ENCODE results near the gene CCDC33.

Gene CCDC33

GRCh38 chr15:74322558-74323180 lies 86.5 kb downstream of the CCDC33 start:
- H3K4me1 ChIP-seq (ENCODE audit: control insufficient read depth, insufficient read depth, low read depth, low read length) = peaks cover 32% of the 10 kb centered on the region
- H2BK120ac ChIP-seq (ENCODE audit: low read depth, low read length) = no peak overlapping the region
- no peaks in the 10 kb centered on the region for H3K79me1 ChIP-seq (replicated peaks; ENCODE audit: low read length, poor library complexity, severe bottlenecking)
- no peaks in the 10 kb centered on the region for H3K9me3 ChIP-seq (ENCODE audit: control insufficient read depth, low read length)
- H3K27ac ChIP-seq (ENCODE audit: low read length, poor library complexity, severe bottlenecking) = no peak overlapping the region
- H2AFZ ChIP-seq (ENCODE audit: low read depth, low read length) = no peak overlapping the region
- H2BK15ac ChIP-seq (ENCODE audit: low read depth, poor library complexity, severe bottlenecking) = no peak overlapping the region
- DNase-seq = peak; percentile 65
- no peak overlapping the region for H4K91ac ChIP-seq (ENCODE audit: low read length)
- no peak overlapping the region for H3K4me3 ChIP-seq (ENCODE audit: insufficient read depth in 1 of 2, low read depth in 1 of 2, low read length in 2 of 2)
- 22% methylated on average over 6 of the region's 6 CpGs for WGBS
- no peak overlapping the region for H3K4me2 ChIP-seq (ENCODE audit: low read length, poor library complexity, severe bottlenecking)
- H2BK5ac ChIP-seq (ENCODE audit: low read depth, low read length, poor library complexity, severe bottlenecking) = no peak overlapping the region
- peak overlapping the region; percentile 30 for H3K9ac ChIP-seq (ENCODE audit: low read length)
- H3K27me3 ChIP-seq (ENCODE audit: control insufficient read depth in 1 of 2, insufficient read depth in 1 of 2, low read length in 2 of 2) = peaks cover 13 to 21% of the 10 kb centered on the region in 2 experiments
- H2BK12ac ChIP-seq (ENCODE audit: low read length in 2 of 2) = peak overlapping the region in 1 of 2 experiments; percentile 61
- H3K36me3 ChIP-seq (ENCODE audit: control insufficient read depth in 1 of 2, insufficient read depth in 2 of 2, low read depth in 1 of 2, low read length in 2 of 2) = peaks cover 0 to 3% of the 10 kb centered on the region in 2 experiments
- H4K8ac ChIP-seq (ENCODE audit: low read length) = no peak overlapping the region
- peak overlapping the region; percentile 27 for H2AK5ac ChIP-seq (ENCODE audit: low read length, severe bottlenecking)
- no peak overlapping the region for H3K14ac ChIP-seq (ENCODE audit: low read length in 2 of 2)
- no peak overlapping the region for H3K23ac ChIP-seq (ENCODE audit: low read length in 2 of 2)
- H3K18ac ChIP-seq (ENCODE audit: low read depth in 1 of 2, low read length in 2 of 2) = no peak overlapping the region
- H3K4ac ChIP-seq (ENCODE audit: low read depth in 1 of 2, low read length in 2 of 2) = no peak overlapping the region

GRCh38 chr15:74324714-74325113 lies 88.6 kb downstream of the CCDC33 start:
- H2BK120ac ChIP-seq (ENCODE audit: low read depth, low read length) = no peak overlapping the region
- DNase-seq = no peak
- no peak overlapping the region for H2AFZ ChIP-seq (ENCODE audit: low read depth, low read length)
- no peak overlapping the region for H3K18ac ChIP-seq (ENCODE audit: low read depth in 1 of 2, low read length in 2 of 2)
- 65% methylated on average over 3 of the region's 3 CpGs for WGBS
- H3K4me1 ChIP-seq (ENCODE audit: control insufficient read depth, insufficient read depth, low read depth, low read length) = peaks cover 24% of the 10 kb centered on the region
- no peaks in the 10 kb centered on the region for H3K9me3 ChIP-seq (ENCODE audit: control insufficient read depth, low read length)
- no peak overlapping the region for H3K4me3 ChIP-seq (ENCODE audit: insufficient read depth in 1 of 2, low read depth in 1 of 2, low read length in 2 of 2)
- H3K4ac ChIP-seq (ENCODE audit: low read depth in 1 of 2, low read length in 2 of 2) = no peak overlapping the region
- H2BK15ac ChIP-seq (ENCODE audit: low read depth, poor library complexity, severe bottlenecking) = no peak overlapping the region
- H3K23ac ChIP-seq (ENCODE audit: low read length in 2 of 2) = no peak overlapping the region
- no peaks in the 10 kb centered on the region for H3K79me1 ChIP-seq (replicated peaks; ENCODE audit: low read length, poor library complexity, severe bottlenecking)
- no peak overlapping the region for H2AK5ac ChIP-seq (ENCODE audit: low read length, severe bottlenecking)
- H4K91ac ChIP-seq (ENCODE audit: low read length) = no peak overlapping the region
- no peak overlapping the region for H3K4me2 ChIP-seq (ENCODE audit: low read length, poor library complexity, severe bottlenecking)
- no peak overlapping the region for H3K9ac ChIP-seq (ENCODE audit: low read length)
- H3K27ac ChIP-seq (ENCODE audit: low read length, poor library complexity, severe bottlenecking) = no peak overlapping the region
- H2BK12ac ChIP-seq (ENCODE audit: low read length in 2 of 2) = no peak overlapping the region
- H3K36me3 ChIP-seq (ENCODE audit: control insufficient read depth in 1 of 2, insufficient read depth in 2 of 2, low read depth in 1 of 2, low read length in 2 of 2) = peaks cover 0 to 3% of the 10 kb centered on the region in 2 experiments
- no peak overlapping the region for H2BK5ac ChIP-seq (ENCODE audit: low read depth, low read length, poor library complexity, severe bottlenecking)
- H3K14ac ChIP-seq (ENCODE audit: low read length in 2 of 2) = no peak overlapping the region
- H3K27me3 ChIP-seq (ENCODE audit: control insufficient read depth in 1 of 2, insufficient read depth in 1 of 2, low read length in 2 of 2) = peaks cover 13 to 29% of the 10 kb centered on the region in 2 experiments
- H4K8ac ChIP-seq (ENCODE audit: low read length) = no peak overlapping the region

GRCh38 chr15:74326746-74327145 lies 90.6 kb downstream of the CCDC33 start:
- Histone ChIP-seq H2BK12ac (ENCODE audit: low read length in 2 of 2) (peak overlapping the region in 1 of 2 experiments; percentile 78), H3K9me3 (ENCODE audit: control insufficient read depth, low read length) (no peaks in the 10 kb centered on the region), H3K14ac (ENCODE audit: low read length in 2 of 2) (no peak overlapping the region), H3K4me3 (ENCODE audit: insufficient read depth in 1 of 2, low read depth in 1 of 2, low read length in 2 of 2) (no peak overlapping the region), H2AFZ (ENCODE audit: low read depth, low read length) (no peak overlapping the region), H3K4me2 (ENCODE audit: low read length, poor library complexity, severe bottlenecking) (no peak overlapping the region), H3K23ac (ENCODE audit: low read length in 2 of 2) (no peak overlapping the region), H3K79me1 (replicated peaks; ENCODE audit: low read length, poor library complexity, severe bottlenecking) (no peaks in the 10 kb centered on the region), H3K18ac (ENCODE audit: low read depth in 1 of 2, low read length in 2 of 2) (no peak overlapping the region), H2BK5ac (ENCODE audit: low read depth, low read length, poor library complexity, severe bottlenecking) (no peak overlapping the region), H3K36me3 (ENCODE audit: control insufficient read depth in 1 of 2, insufficient read depth in 2 of 2, low read depth in 1 of 2, low read length in 2 of 2) (peaks cover 0 to 3% of the 10 kb centered on the region in 2 experiments), H3K4ac (ENCODE audit: low read depth in 1 of 2, low read length in 2 of 2) (no peak overlapping the region), H2BK15ac (ENCODE audit: low read depth, poor library complexity, severe bottlenecking) (peak overlapping the region; percentile 90), H3K27ac (ENCODE audit: low read length, poor library complexity, severe bottlenecking) (no peak overlapping the region), H4K91ac (ENCODE audit: low read length) (peak overlapping the region; percentile 5), H3K27me3 (ENCODE audit: control insufficient read depth in 1 of 2, insufficient read depth in 1 of 2, low read length in 2 of 2) (peaks cover 13 to 43% of the 10 kb centered on the region in 2 experiments), H3K4me1 (ENCODE audit: control insufficient read depth, insufficient read depth, low read depth, low read length) (peaks cover 15% of the 10 kb centered on the region), H3K9ac (ENCODE audit: low read length) (no peak overlapping the region), H2BK120ac (ENCODE audit: low read depth, low read length) (no peak overlapping the region), H2AK5ac (ENCODE audit: low read length, severe bottlenecking) (no peak overlapping the region), H4K8ac (ENCODE audit: low read length) (peak overlapping the region; percentile 66)
- 19% methylated on average over 3 of the region's 4 CpGs for WGBS
- DNase-seq = peak; percentile 70

GRCh38 chr15:74327756-74328155 lies 91.6 kb downstream of the CCDC33 start:
- no peak overlapping the region for H2BK15ac ChIP-seq (ENCODE audit: low read depth, poor library complexity, severe bottlenecking)
- WGBS = 89% methylated on average over 6 of the region's 6 CpGs

More at GRCh38 chr15:74327756-74328155, 91.6 kb downstream of the CCDC33 start:
- H3K36me3 ChIP-seq (ENCODE audit: control insufficient read depth in 1 of 2, insufficient read depth in 2 of 2, low read depth in 1 of 2, low read length in 2 of 2) = peaks cover 0 to 3% of the 10 kb centered on the region in 2 experiments
- peaks cover 18 to 51% of the 10 kb centered on the region in 2 experiments for H3K27me3 ChIP-seq (ENCODE audit: control insufficient read depth in 1 of 2, insufficient read depth in 1 of 2, low read length in 2 of 2)
- DNase-seq = no peak
- H3K4me3 ChIP-seq (ENCODE audit: insufficient read depth in 1 of 2, low read depth in 1 of 2, low read length in 2 of 2) = no peak overlapping the region
- no peak overlapping the region for H2BK12ac ChIP-seq (ENCODE audit: low read length in 2 of 2)
- no peak overlapping the region for H3K23ac ChIP-seq (ENCODE audit: low read length in 2 of 2)
- no peak overlapping the region for H2BK5ac ChIP-seq (ENCODE audit: low read depth, low read length, poor library complexity, severe bottlenecking)
- H3K9me3 ChIP-seq (ENCODE audit: control insufficient read depth, low read length) = no peaks in the 10 kb centered on the region
- H2AK5ac ChIP-seq (ENCODE audit: low read length, severe bottlenecking) = no peak overlapping the region
- no peak overlapping the region for H3K14ac ChIP-seq (ENCODE audit: low read length in 2 of 2)
- H3K18ac ChIP-seq (ENCODE audit: low read depth in 1 of 2, low read length in 2 of 2) = no peak overlapping the region
- H2AFZ ChIP-seq (ENCODE audit: low read depth, low read length) = no peak overlapping the region
- H3K4me2 ChIP-seq (ENCODE audit: low read length, poor library complexity, severe bottlenecking) = no peak overlapping the region
- no peaks in the 10 kb centered on the region for H3K79me1 ChIP-seq (replicated peaks; ENCODE audit: low read length, poor library complexity, severe bottlenecking)
- H3K27ac ChIP-seq (ENCODE audit: low read length, poor library complexity, severe bottlenecking) = no peak overlapping the region
- no peak overlapping the region for H2BK120ac ChIP-seq (ENCODE audit: low read depth, low read length)
- H4K91ac ChIP-seq (ENCODE audit: low read length) = no peak overlapping the region
- peaks cover 15% of the 10 kb centered on the region for H3K4me1 ChIP-seq (ENCODE audit: control insufficient read depth, insufficient read depth, low read depth, low read length)
- no peak overlapping the region for H4K8ac ChIP-seq (ENCODE audit: low read length)
- no peak overlapping the region for H3K4ac ChIP-seq (ENCODE audit: low read depth in 1 of 2, low read length in 2 of 2)
- H3K9ac ChIP-seq (ENCODE audit: low read length) = no peak overlapping the region
